OCI-LY7 (cell line): ENCODE results near the gene SRPK2. TPM values are rescaled to one million over a fixed set of nuclear protein-coding genes. Genes with fewer than 3 reads are reported as not detected.
A peak's percentile ranks its signal among the peaks of the same experiment; 100 is the strongest.

Experiments used
- BruUV-seq: library from RNA; stranded (reverse); fragments of 400-500 nt; replicated peaks from 2 replicates; lab custom pipeline; 2021; lab: Mats Ljungman, UMichigan
- CTCF ChIA-PET: fragments of 300-600 bp; sonication (Branson Sonifier 250); formaldehyde crosslinking; loops from one replicate; lab custom pipeline; 2022; ENCODE audit warnings: antibody characterized with exemption; ENCODE audit not compliant: unreplicated experiment; lab: Charles Lee
- POLR2A ChIA-PET: fragments of 300-600 bp; sonication (Branson Sonifier 250); formaldehyde crosslinking; loops from one replicate; lab custom pipeline; 2022; ENCODE audit warnings: antibody characterized with exemption; lab: Charles Lee
- DNase-seq: peaks from one replicate; pipeline ENCODE4 v3.0.0-alpha.2; 2015; ENCODE audit warnings: low spot score
- H2AFZ ChIP-seq: fragments of 200-600 bp; sonication (generic), shearing (Covaris generic); 2 replicates; pipeline ENCODE4 v1.6.1; 2014; ENCODE audit warnings: mild to moderate bottlenecking, antibody characterized with exemption, low read length, moderate library complexity
- H3K27ac ChIP-seq: fragments of 200-600 bp; sonication (generic); 2 replicates; pipeline ENCODE4 v1.5.1; 2014; ENCODE audit warnings: mixed run types, low read depth, mild to moderate bottlenecking, moderate library complexity, low read length, inconsistent platforms; ENCODE audit not compliant: poor library complexity, severe bottlenecking
- H3K36me3 ChIP-seq: fragments of 200-600 bp; sonication (generic); 2 replicates; pipeline ENCODE4 v1.6.1; 2014; ENCODE audit warnings: mild to moderate bottlenecking, antibody characterized with exemption, low read length, moderate library complexity, mixed read lengths; ENCODE audit not compliant: insufficient read depth
- H3K4me1 ChIP-seq: fragments of 200-600 bp; sonication (generic); 2 replicates; pipeline ENCODE4 v1.5.1; 2014; ENCODE audit warnings: mild to moderate bottlenecking, low read length; ENCODE audit not compliant: insufficient read depth, poor library complexity, severe bottlenecking
- H3K4me2 ChIP-seq: fragments of 200-600 bp; sonication (generic); 2 replicates; pipeline ENCODE4 v1.6.1; 2014; ENCODE audit warnings: mild to moderate bottlenecking, low read length
- H3K4me3 ChIP-seq: fragments of 200-600 bp; sonication (generic); 2 replicates; pipeline ENCODE4 v1.5.1; 2014; ENCODE audit warnings: mild to moderate bottlenecking, low read depth, low read length; ENCODE audit not compliant: poor library complexity, severe bottlenecking
- H3K79me2 ChIP-seq: fragments of 200-600 bp; sonication (generic); 2 replicates; pipeline ENCODE4 v1.6.1; 2016; ENCODE audit warnings: low read depth, mild to moderate bottlenecking, low read length, moderate library complexity, mixed read lengths; ENCODE audit not compliant: insufficient read depth
- H3K9me2 ChIP-seq: fragments of 200-600 bp; sonication (generic); 2 replicates; pipeline ENCODE4 v1.6.1; 2016; ENCODE audit warnings: mild to moderate bottlenecking, low read length, mixed read lengths; ENCODE audit not compliant: insufficient read depth
- H3K9me3 ChIP-seq: fragments of 200-600 bp; sonication (generic); 2 replicates; pipeline ENCODE4 v1.6.1; 2014; ENCODE audit warnings: mild to moderate bottlenecking, mixed run types, low read length, mixed read lengths
- H4K20me1 ChIP-seq: fragments of 200-600 bp; sonication (generic); 2 replicates; pipeline ENCODE4 v1.6.1; 2014; ENCODE audit warnings: mild to moderate bottlenecking, antibody characterized with exemption, low read length, moderate library complexity, mixed read lengths; ENCODE audit not compliant: insufficient read depth
- CTCF ChIP-seq: fragments of 200-600 bp; sonication (generic); conservative IDR thresholded peaks from 2 replicates; pipeline ENCODE4 v1.5.1; 2014; ENCODE audit warnings: mild to moderate bottlenecking, antibody characterized with exemption, low read length, moderate library complexity, mixed read lengths
- EZH2phosphoT487 ChIP-seq: fragments of 200-600 bp; sonication (generic); IDR thresholded peaks from 2 replicates; pipeline ENCODE4 v1.6.1; 2018; ENCODE audit warnings: low read depth, borderline replicate concordance, mild to moderate bottlenecking, mixed run types, antibody characterized with exemption, low read length, moderate library complexity, mixed read lengths
- intact Hi-C: fragments of 100-400 bp; cut with micrococcal nuclease; formaldehyde crosslinking; loops from one replicate; pipeline ENCODE4 v1.10.0; 2022; ENCODE audit not compliant: unreplicated experiment
- total RNA-seq, 2 experiments: library from RNA; depleted of rRNA in 1 of 2; stranded (reverse); fragments of >200 nt in 1 of 2; shearing (Covaris generic) in 1 of 2; gene quantifications; 2 replicates each; pipeline ENCODE4 v1.2.3, GENCODE V29; 2014 to 2022

SRPK2 gene
- total RNA-seq, 2 experiments from 2014 or later: 22.1 to 26.8 TPM

- H3K4me3 ChIP-seq: no peak overlapping the region
- H3K27ac ChIP-seq: no peak overlapping the region
- no peaks in the 10 kb centered on the region for H3K36me3 ChIP-seq
- no peak overlapping the region for H3K4me2 ChIP-seq
- BruUV-seq: no TSS peak
- no peaks in the 10 kb centered on the region for H3K4me1 ChIP-seq
- no peak for DNase-seq
- CTCF ChIA-PET: no interaction called here
- H2AFZ ChIP-seq: no peak overlapping the region
- no peaks in the 10 kb centered on the region for H4K20me1 ChIP-seq
- H3K9me2 ChIP-seq: no peaks in the 10 kb centered on the region
- POLR2A ChIA-PET: no interaction called here
- H3K9me3 ChIP-seq: no peaks in the 10 kb centered on the region
- TF ChIP-seq EZH2phosphoT487 (no peak), CTCF (no peak)
- intact Hi-C loops: loop anchor here (5.0 to 10.0 kb wide), 2 partner anchors 186 to 434 kb away; partner anchors contain the start of gene EFCAB10
- H3K79me2 ChIP-seq: no peaks in the 10 kb centered on the region
These were observed 237.6 kb downstream of the SRPK2 start for GRCh38 chr7:105151152-105151551.

- H3K9me2 ChIP-seq: no peaks in the 10 kb centered on the region
- H3K4me1 ChIP-seq: no peaks in the 10 kb centered on the region
- ChIA-PET POLR2A (no interaction called here), CTCF (no interaction called here)
- no peak overlapping the region for H3K27ac ChIP-seq
- intact Hi-C loops: loop anchor here (5.0 to 10.0 kb wide), 3 partner anchors 187 to 435 kb away; partner anchors contain the start of gene EFCAB10
- H3K4me3 ChIP-seq: no peak overlapping the region
- 0 out of 2 replicates have a peak, but pooled peaks cover 2% of the 10 kb centered on the region for H3K36me3 ChIP-seq
- no TSS peak for BruUV-seq
- H4K20me1 ChIP-seq: no peaks in the 10 kb centered on the region
- no peaks in the 10 kb centered on the region for H3K9me3 ChIP-seq
- TF ChIP-seq EZH2phosphoT487 (no peak), CTCF (no peak)
- H2AFZ ChIP-seq: no peak overlapping the region
- H3K4me2 ChIP-seq: no peak overlapping the region
- DNase-seq: no peak
- H3K79me2 ChIP-seq: no peaks in the 10 kb centered on the region
These were observed 238.9 kb downstream of the SRPK2 start for GRCh38 chr7:105149827-105150226.

- H3K4me1 ChIP-seq: no peaks in the 10 kb centered on the region
- no peak overlapping the region for H2AFZ ChIP-seq
- CTCF ChIA-PET: interaction anchor here (0.7 kb wide), 1 partner anchor 19 kb away, joined by 4 read pairs; no protein-coding TSS in a partner anchor
- no peak overlapping the region for H3K4me3 ChIP-seq
- H3K9me3 ChIP-seq: no peaks in the 10 kb centered on the region
- intact Hi-C loops: loop anchor here (10.0 kb wide), 1 partner anchor 284 kb away; no protein-coding TSS in a partner anchor
- BruUV-seq: no TSS peak
- no peak overlapping the region for H3K4me2 ChIP-seq
- no peaks in the 10 kb centered on the region for H3K79me2 ChIP-seq
- no peak overlapping the region for H3K27ac ChIP-seq
- POLR2A ChIA-PET: no interaction called here
- no peaks in the 10 kb centered on the region for H4K20me1 ChIP-seq
- H3K36me3 ChIP-seq: peaks cover 23% of the 10 kb centered on the region
- H3K9me2 ChIP-seq: no peaks in the 10 kb centered on the region
- TF ChIP-seq EZH2phosphoT487: no peak
- TF ChIP-seq CTCF: peak; percentile 64
- DNase-seq: peak; percentile 23
These were observed 247.7 kb downstream of the SRPK2 start for GRCh38 chr7:105141068-105141467.
